ENCODE results near the gene ST8SIA1.

Gene ST8SIA1

DNA sequence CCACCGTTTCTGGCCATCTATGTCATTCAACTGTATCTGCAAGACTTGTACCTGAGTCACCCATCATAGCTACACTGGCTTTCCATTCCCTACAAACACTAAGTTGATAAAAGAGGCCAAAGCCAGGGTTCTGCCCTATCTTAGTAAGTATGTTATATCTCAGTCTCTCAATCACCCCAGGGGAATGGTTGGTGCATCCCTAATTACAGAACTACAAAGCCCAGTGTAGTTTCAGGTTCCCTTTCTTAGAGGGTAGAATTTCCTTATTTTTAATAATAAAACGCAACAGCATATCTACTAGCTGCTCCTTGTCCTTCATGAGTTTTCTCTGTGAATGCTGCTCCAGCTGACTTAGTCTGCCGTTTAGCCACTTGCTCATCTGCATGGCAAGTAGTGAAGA lies 57.6 kb downstream of the ST8SIA1 start:
- DNase-seq = no peak

DNA sequence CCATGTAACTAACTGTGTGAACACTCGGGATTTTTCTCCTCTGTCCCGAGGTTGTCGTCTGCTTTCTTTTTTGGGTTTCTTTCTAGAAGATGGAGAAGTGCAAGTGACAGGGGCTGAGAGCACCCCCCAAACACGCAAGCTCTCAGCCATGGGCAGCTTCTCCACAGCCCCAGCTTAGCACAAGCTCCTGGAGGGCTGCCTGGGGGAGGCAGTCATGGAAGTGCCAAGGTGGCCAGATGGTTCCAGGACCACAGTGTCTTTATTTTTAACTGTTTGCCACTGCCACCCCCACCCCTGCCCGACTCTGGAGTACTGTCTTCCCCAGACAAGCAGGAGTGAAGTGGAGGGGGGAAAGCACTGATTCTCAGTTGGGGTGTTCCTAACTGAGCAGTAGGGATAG lies 58.2 kb downstream of the ST8SIA1 start:
- no peak for DNase-seq

DNA sequence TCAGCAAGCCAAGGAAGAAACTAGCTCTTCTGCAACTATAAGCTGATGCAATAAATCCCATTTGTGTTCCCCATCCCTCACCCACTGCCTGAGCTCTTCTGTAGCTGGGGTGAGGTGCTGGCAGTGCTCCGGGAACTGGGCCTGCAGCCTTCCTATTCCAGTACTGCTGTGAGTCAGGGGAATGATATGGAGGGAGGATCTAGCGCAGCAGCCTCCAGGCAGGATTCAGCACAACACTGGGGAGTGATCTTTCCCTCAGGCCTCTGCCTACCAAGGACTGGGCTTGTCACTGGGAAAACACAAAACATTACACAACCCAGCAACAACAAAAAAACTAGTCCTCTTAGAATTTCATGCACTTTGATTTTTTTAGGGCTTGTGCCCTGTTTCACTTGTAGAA lies 58.7 kb downstream of the ST8SIA1 start:
- no peak for DNase-seq

DNA sequence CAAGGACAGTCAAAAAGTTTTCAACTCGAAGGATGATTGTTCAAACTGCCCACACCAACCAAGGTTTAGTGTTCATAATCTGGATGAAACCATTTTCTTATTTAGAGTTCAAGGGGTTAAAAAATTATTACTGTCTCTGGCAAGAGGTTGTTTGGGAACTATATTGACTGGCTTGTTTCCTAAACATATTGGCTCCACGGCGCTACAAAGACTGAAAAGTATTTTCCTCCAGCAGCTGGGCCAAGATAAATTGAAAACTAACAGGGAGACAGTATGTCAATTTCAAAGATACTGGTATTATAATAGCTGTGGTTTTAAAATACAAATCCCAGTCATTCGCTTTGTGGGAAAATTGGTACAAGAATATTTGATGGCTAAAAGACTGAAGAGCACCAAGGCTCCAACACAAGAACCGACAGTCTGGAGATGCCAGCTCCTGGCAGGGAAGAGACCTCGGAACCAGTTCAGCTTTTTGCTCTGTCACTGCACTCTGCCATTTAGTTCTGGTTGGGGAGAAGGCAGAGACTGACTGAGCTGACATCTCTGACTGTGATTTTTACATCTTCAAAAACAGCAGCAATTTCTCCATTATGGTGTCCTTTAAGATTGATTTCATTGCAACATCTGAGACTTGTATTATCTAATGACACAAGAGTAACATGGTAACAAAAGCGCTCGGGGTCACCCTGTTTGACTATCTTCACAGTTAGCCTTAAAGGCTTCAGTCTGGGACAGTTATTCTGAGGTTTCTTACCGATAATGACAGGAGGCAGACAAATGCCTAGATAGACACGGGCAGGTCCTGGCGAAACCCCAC lies 62.0 kb downstream of the ST8SIA1 start:
- no peak for DNase-seq

DNA sequence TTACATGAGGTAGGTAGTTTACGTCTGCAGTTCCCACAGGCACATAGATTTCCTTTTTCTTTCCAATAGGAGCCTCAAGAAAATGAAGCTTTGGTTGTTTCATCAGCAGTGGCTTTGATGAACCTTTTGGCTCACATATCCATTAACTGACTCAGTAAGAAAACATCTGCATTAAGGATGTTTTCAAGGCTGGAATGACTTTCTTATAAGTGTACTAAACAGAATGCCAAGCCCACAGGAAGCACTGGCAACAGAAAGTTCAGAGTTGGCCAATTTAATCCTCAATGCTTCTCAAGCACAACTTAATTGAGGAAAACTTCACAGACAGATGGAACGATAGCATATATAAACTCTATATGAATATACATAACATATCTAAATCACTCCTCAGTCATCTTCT lies 63.5 kb downstream of the ST8SIA1 start:
- DNase-seq = no peak

- DNase-seq = no peak
These were observed 65.5 kb downstream of the ST8SIA1 start for GRCh38 chr12:22268973-22269372.

DNA sequence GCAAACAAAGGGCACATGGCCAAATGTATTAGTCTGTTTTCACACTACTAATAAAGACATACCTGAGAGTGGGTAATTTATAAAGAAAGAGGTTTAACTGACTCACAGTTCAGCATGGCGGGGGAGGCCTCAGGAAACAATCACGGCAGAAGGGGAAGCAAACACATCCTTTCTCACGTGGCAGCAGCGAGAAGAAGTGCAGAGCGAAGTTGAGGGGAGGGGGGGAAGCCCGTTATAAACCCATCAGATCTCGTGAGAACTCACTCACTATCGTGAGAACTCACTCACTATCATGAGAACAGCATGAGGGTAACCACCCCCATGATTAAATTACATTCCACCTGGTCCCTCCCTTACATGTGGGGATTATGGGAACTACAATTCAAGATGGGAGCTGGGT lies 66.1 kb downstream of the ST8SIA1 start:
- no peak for DNase-seq

GRCh38 chr12:22266101-22266500 lies 68.4 kb downstream of the ST8SIA1 start:
- DNase-seq = no peak

- no peak for DNase-seq
These were observed 70.1 kb downstream of the ST8SIA1 start for GRCh38 chr12:22264380-22264779.

GRCh38 chr12:22262309-22262708 lies 72.2 kb downstream of the ST8SIA1 start:
- DNase-seq = no peak

DNA sequence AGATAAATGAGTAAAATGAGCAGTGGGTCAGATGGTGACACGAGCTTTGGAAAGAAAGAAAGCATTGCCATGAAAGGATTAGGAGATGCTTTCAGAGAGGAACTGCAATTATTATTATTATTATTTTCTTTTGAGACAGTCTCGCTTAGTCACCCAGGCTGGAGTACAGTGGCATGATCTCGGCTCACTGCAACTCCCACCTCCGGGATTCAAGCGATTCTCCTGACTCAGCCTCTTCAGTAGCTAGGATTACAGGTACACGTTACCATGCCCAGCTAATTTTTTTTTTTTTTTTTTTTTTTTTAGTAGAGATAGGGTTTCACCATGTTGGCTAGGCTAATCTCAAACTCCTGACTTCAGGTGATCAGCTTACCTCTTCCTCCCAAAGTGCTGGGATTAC lies 77.4 kb downstream of the ST8SIA1 start:
- no peak for DNase-seq

- no peak for DNase-seq
These were observed 77.9 kb downstream of the ST8SIA1 start for GRCh38 chr12:22256605-22257004.

DNA sequence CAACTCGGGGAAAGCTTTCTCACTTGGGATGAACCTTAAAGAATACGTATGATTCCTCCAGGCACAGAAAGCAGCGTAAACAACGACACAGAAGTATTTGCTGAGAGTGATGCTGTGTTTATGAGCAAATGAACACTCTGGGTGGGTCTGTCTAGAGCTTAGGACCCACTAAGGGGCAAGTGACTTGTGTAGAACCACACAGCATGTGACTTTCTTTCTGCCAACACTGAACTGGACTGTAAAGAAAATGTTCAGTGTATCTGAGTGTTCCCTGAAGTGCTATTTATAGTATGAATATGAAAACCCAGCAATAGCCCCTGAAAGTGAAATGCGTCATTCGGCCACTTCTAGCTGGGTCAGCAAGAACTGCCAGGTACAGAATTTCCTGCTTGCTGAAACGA lies 78.5 kb downstream of the ST8SIA1 start:
- DNase-seq = no peak

GRCh38 chr12:22255097-22255496 lies 79.4 kb downstream of the ST8SIA1 start:
- no peak for DNase-seq

DNA sequence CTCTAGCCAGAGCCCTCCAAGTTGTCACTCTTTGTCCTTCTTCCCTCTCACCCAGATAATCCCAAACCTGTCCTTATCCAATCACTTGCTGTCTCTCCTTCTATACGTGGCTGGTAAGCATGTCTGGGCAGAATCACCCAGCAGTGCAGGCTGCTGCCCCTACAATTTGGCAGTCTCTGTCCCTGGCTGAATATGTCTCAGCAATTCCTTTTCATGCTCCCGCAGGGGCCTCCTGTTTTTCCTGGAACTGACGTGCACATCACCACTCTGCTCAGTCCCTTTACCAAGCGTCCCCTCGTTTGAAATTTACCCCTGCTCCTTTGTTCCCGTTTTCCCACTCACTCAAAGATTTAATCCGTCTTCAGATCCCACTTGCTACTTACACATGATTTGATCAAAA lies 80.0 kb downstream of the ST8SIA1 start:
- DNase-seq = no peak

GRCh38 chr12:22252057-22252456 lies 82.5 kb downstream of the ST8SIA1 start:
- no peak for DNase-seq

DNA sequence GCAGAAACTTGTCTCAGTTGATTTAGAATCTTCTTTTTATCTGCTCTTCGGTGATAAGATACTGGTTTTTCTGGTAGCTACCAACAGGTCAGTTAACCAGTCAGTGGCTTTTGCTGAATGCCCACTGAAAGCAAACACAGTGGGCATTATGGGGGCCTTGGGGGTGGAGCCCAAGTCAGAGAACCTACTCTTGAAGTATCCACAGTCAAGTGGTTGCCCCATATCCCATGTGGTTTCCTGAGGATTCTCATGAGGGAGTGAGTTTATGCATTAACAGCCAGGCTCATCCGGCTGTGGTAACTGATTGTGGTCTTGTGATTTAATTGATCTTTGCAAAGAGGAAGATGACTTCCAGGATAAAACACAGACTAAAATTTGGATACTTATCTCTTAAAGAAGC lies 83.7 kb downstream of the ST8SIA1 start:
- no peak for DNase-seq

GRCh38 chr12:22248571-22249115 lies 85.9 kb downstream of the ST8SIA1 start:
- no peak for DNase-seq

DNA sequence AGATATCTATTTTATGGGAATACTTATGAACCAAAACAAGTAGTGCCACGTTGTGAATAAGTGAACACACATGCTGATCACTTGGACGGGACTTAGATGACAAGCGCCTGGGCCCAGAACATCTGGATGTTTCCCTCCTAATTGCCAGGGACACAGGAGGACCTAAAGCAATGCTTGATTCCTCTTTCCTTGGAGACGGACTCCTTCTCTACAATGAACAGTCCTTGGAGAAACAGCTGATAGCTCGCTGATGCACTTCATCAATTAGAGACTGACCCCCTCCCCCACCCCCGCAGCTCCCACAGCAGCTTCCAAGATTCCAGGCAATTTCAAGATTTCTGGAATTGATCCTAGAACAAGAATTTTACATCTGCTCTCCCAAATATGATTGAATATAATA lies 86.4 kb downstream of the ST8SIA1 start:
- no peak for DNase-seq

DNA sequence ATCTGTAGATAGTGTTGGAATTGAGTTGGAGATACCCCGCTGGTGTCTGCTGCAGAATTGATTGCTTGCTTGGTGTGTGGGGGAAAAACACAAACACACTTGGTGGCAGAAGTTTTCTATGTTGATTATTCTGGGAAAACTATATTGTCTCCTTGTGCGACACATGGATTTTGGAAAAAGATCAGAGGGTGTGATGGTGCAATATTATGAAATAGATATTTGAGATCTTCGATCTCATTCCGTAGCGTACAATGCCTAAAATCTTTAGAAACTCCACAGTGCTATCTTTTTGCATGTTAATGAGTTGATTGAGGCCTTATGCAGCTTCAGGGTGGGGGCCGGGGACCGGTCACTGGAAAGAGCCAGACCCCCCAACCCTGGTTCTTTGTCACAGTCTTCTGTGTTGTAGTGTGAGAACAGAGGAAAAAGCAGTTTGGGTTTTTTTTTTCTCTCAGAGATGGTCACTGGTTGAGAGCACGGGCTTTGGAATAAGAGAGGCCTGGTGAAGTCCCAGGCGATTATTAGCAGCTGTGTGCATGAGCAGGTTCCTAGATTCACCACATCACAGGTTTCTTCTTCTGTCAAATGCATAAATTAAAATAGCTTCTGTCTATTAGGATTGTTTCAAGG lies 88.2 kb downstream of the ST8SIA1 start:
- DNase-seq = no peak

GRCh38 chr12:22242726-22243125 lies 91.8 kb downstream of the ST8SIA1 start:
- DNase-seq = no peak

DNA sequence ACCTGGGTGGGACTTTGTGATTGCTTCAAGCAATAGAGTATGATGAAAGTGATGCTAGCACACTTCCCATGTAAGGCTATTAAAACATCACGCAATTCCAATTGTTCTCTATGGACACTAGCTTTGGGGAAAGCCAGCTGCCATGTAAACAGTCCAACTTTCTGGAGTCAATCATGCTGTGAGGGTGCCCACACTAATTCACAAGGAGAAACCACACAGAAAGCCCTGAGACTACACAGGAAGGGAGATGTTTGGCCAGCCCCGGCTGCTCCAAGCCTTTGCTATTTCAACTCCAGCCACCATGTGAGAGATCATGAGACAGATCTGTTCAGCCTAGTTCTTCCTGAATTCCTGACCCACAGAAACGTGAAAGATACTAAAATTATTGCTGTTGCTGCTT lies 96.3 kb downstream of the ST8SIA1 start:
- DNase-seq = no peak

- no peak for DNase-seq
These were observed 99.9 kb downstream of the ST8SIA1 start for GRCh38 chr12:22234561-22234960.

DNA sequence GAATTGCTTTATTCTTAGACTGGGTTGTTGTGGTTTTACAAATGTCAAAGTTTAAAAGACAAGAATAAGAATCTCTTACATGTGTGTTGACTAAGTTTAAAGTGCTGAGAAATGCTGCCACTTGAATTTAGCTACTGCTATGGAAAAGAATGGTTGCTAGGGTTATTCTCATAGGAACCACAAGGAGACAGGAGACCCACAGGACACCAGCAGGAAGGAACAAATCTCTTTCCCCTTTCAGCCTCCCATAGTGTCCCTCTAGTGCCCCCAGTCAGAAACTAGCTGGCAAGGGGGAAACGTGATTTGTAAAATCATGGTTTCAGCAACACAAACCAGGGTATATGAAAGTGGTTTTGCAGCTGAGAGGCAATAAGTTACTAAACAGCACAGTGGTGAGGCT lies 102.7 kb downstream of the ST8SIA1 start:
- no peak for DNase-seq

Data from activated gamma-delta T cell (primary cell).